H1 (cell line): Measurements from ENCODE around the gene SH3RF3.

Experiments used
- ATF2 ChIP-seq: IDR thresholded peaks from 2 replicates; pipeline ENCODE4 v1.6.1; 2012; ENCODE audit warnings: low read length, inconsistent platforms
- CTCF ChIP-seq, 3 experiments: IDR thresholded peaks; 1 replicate in 2 of 3; 2 replicates in 1 of 3; pipeline versions ENCODE4 v1.5.1 to v1.6.1; 2011; ENCODE audit warnings: low read length in 3 of 3, mild to moderate bottlenecking in 3 of 3, inconsistent platforms in 2 of 3, low read depth in 1 of 3, moderate library complexity in 1 of 3; ENCODE audit not compliant: insufficient read depth in 1 of 3; ENCODE audit errors: control extremely low read depth in 1 of 3
- EZH2 ChIP-seq: fragments of 200-600 bp; sonication (generic); IDR thresholded peaks from 2 replicates; pipeline ENCODE4 v1.7.1; 2012; ENCODE audit warnings: low read depth, mild to moderate bottlenecking, moderate library complexity, low read length, inconsistent platforms; ENCODE audit not compliant: severe bottlenecking
- POLR2A ChIP-seq, 2 experiments: IDR thresholded peaks; 1 replicate in 1 of 2; 2 replicates in 1 of 2; pipeline ENCODE4 v1.6.1; 2011; ENCODE audit warnings: low read depth in 2 of 2, low read length in 2 of 2, mild to moderate bottlenecking in 2 of 2; ENCODE audit errors: control extremely low read depth in 1 of 2
- RAD21 ChIP-seq, 2 experiments: IDR thresholded peaks in 1 of 2; conservative IDR thresholded peaks in 1 of 2; 2 replicates each; pipeline ENCODE4 v1.6.1; 2011; ENCODE audit warnings: low read depth in 2 of 2, low read length in 2 of 2, improper control_type of control experiment in 1 of 2, inconsistent platforms in 1 of 2, mild to moderate bottlenecking in 1 of 2, moderate library complexity in 1 of 2
- SUZ12 ChIP-seq: fragments of 200-600 bp; sonication (generic); IDR thresholded peaks from 2 replicates; pipeline ENCODE4 v1.6.1; 2012; ENCODE audit warnings: mild to moderate bottlenecking, inconsistent platforms, low read length, moderate library complexity, mixed read lengths
- ZNF274 ChIP-seq: IDR thresholded peaks from 2 replicates; pipeline ENCODE4 v1.7.0; 2012; ENCODE audit warnings: low read length, borderline replicate concordance; ENCODE audit errors: extremely low read depth

- TF ChIP-seq CTCF (IDR thresholded peaks at IDR 0.05; ENCODE audit: control extremely low read depth in 1 of 3, insufficient read depth in 1 of 3, low read depth in 1 of 3, low read length in 3 of 3): no peak
- TF ChIP-seq ZNF274: no peak
- TF ChIP-seq SUZ12: no peak
- no peak for TF ChIP-seq RAD21 (IDR thresholded peaks at IDR 0.05 in 1 of 2, conservative IDR thresholded peaks at IDR 0.05 in 1 of 2; ENCODE audit: low read depth in 2 of 2, low read length in 2 of 2)
- no peak for TF ChIP-seq ATF2
- no peak for TF ChIP-seq EZH2
- TF ChIP-seq POLR2A (IDR thresholded peaks at IDR 0.05; ENCODE audit: control extremely low read depth in 1 of 2, low read depth in 2 of 2, low read length in 2 of 2): no peak
Observed at GRCh38 chr2:109324861-109325260, 195.9 kb downstream of the SH3RF3 start.
